Thymus (tissue), 11 donors: Measurements from ENCODE around the gene GASK1B. TPM values are rescaled to one million over a fixed set of nuclear protein-coding genes. Genes with fewer than 3 reads are reported as not detected.

Source experiments
- DNase-seq, 9 donors: peaks; one replicate each; pipeline ENCODE4 v3.0.0-alpha.2; 2013; ENCODE audit warnings: low spot score in 9 of 9, low read depth in 6 of 9, missing footprints in 1 of 9
- H3K27ac ChIP-seq, 2 donors: one replicate each; pipeline ENCODE4 v1.5.1; 2013; ENCODE audit warnings: control low read depth in 1 of 2, low read depth in 1 of 2, low read length in 1 of 2, mild to moderate bottlenecking in 1 of 2, moderate library complexity in 1 of 2
- H3K27me3 ChIP-seq, 2 donors: one replicate each; pipeline ENCODE4 v1.5.1; 2013; ENCODE audit warnings: low read length in 1 of 2; ENCODE audit not compliant: control insufficient read depth in 2 of 2, insufficient read depth in 1 of 2
- H3K36me3 ChIP-seq, 2 donors: one replicate each; pipeline ENCODE4 v1.5.1; 2013; ENCODE audit warnings: low read length in 1 of 2, mild to moderate bottlenecking in 1 of 2, moderate library complexity in 1 of 2; ENCODE audit not compliant: control insufficient read depth in 2 of 2, insufficient read depth in 2 of 2
- H3K4me1 ChIP-seq, 2 donors: one replicate each; pipeline ENCODE4 v1.5.1; 2013; ENCODE audit warnings: low read length in 2 of 2; ENCODE audit not compliant: control insufficient read depth in 2 of 2, insufficient read depth in 2 of 2
- H3K4me3 ChIP-seq, 2 donors: one replicate each; pipeline ENCODE4 v1.5.1; 2013; ENCODE audit warnings: low read length in 2 of 2, control low read depth in 1 of 2, mild to moderate bottlenecking in 1 of 2
- H3K9me3 ChIP-seq, 2 donors: one replicate each; pipeline ENCODE4 v1.5.1; 2013; ENCODE audit warnings: low read length in 1 of 2, mild to moderate bottlenecking in 1 of 2; ENCODE audit not compliant: control insufficient read depth in 2 of 2, insufficient read depth in 1 of 2
- WGBS: extraction: QIAGEN DNeasy Blood & Tissue Kit; methylation state at CpG from one replicate; pipeline ENCODE4 v1.1.7; 2013; 5-methylcytosine and 5-hydroxymethylcytosine counted together
- polyA plus RNA-seq: library from polyadenylated mRNA; stranded (reverse); fragments of 200-250 nt; gene quantifications from one replicate; pipeline ENCODE4 v1.2.3, GENCODE V29; 2013
- total RNA-seq: library from RNA; stranded (reverse); fragments of 120-200 nt; gene quantifications from one replicate; pipeline ENCODE4 v1.2.4, GENCODE V29; 2013
- donor health status: healthy.

The GASK1B gene
- total and polyA plus RNA-seq, 2 donors, result 3.5 to 5.7 TPM

DNA sequence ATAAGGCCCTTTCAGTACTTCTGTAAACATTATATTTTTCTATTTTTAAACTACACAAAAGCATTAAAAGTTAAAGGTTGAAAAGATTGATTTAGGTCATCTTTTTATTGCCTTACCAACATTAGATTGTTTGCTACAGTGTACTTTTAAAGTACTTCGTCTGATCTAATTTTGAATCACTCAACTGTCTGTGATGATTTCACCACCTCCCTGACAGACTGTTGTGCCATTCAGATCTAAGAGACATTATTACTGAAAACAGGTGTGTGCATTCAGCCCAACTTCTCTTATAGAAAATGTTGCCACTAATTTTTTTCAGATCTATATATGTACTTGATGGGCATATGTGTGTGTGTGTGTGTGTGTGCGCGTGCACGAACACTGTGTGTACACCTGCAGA is 39.3 kb downstream of the GASK1B start:
- no peak overlapping the region for H3K27ac ChIP-seq

DNA sequence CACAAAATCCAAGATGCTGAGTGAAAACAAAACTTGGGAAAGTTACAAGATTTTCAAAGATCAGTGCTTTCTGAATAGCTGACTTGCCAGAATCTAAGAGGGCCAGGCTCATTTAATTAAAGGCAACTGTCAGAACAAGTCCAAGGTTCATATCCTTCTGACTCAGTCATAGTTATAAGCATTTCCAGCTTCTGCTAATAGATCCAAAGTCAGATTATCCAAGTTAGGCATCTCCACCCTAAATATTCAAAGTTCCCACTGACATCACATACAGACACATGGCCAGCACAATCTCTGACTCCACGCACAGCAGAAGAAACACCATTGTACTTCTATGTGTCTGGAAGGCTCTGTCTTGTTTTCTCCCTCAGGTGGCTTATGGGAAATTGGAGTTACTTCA is 41.8 kb downstream of the GASK1B start:
- 73% methylated on average over 1 of the region's 1 CpG for WGBS
- Histone ChIP-seq H3K36me3 (no peaks in the 10 kb centered on the region), H3K27me3 (no peaks in the 10 kb centered on the region), H3K4me1 (no peaks in the 10 kb centered on the region), H3K27ac (no peak overlapping the region), H3K4me3 (no peak overlapping the region), H3K9me3 (no peaks in the 10 kb centered on the region)
- no peak for DNase-seq

More for the DNA sequence above, 39.3 kb downstream of the GASK1B start:
- Histone ChIP-seq H3K4me1 (no peaks in the 10 kb centered on the region), H3K36me3 (no peaks in the 10 kb centered on the region), H3K27me3 (no peaks in the 10 kb centered on the region), H3K9me3 (no peaks in the 10 kb centered on the region), H3K4me3 (no peak overlapping the region)
- DNase-seq, result no peak
- 83% methylated on average over 4 of the region's 4 CpGs for WGBS

DNA sequence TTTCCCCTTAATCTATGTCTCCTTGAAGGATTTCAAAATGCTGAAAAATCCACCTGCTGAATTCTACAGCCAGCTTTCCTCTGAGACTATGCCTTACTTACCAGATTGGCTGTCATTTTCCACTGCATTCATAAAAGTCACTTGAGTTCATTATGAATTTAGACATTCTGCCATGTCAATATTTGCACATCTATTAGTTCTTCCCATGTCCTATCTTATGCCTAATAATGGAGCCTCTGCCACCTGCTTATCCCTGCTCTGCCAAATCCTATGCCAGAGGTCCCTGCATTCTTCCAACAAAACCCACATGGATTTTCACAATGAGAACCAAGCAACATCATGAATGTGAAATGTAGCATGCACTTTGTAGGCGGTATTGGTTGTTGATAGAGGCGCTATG is 42.6 kb downstream of the GASK1B start:
- DNase-seq, result no peak
- no peaks in the 10 kb centered on the region for H3K4me1 ChIP-seq
- H3K27ac ChIP-seq, result no peak overlapping the region
- H3K9me3 ChIP-seq, result no peaks in the 10 kb centered on the region
- H3K36me3 ChIP-seq, result no peaks in the 10 kb centered on the region
- no peaks in the 10 kb centered on the region for H3K27me3 ChIP-seq
- H3K4me3 ChIP-seq, result no peak overlapping the region
- 96% methylated on average over 2 of the region's 2 CpGs for WGBS

DNA sequence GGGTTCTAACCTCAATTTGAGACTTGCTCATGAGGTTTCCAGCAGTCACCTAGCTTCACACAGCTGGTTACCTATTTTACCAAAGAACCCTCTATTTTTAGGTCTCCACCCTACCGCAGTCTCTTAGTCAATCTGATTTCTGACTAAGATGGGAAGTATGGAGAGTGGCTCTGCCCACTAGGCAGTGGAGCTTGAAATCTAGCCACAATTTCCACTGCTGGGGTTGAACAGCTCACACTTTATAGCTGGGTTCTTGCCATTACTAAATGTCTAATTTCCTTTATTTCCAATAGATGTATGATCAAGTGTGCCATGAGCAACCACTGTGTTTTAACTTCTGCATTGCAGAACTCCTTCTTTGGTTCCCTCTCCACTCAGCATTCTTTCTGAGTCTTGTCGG is 43.1 kb downstream of the GASK1B start:
- Histone ChIP-seq H3K4me3 (no peak overlapping the region), H3K27me3 (no peaks in the 10 kb centered on the region), H3K27ac (no peak overlapping the region), H3K9me3 (no peaks in the 10 kb centered on the region), H3K4me1 (no peaks in the 10 kb centered on the region), H3K36me3 (no peaks in the 10 kb centered on the region)
- DNase-seq, result no peak
- over 99% methylated on average over 2 of the region's 2 CpGs for WGBS

DNA sequence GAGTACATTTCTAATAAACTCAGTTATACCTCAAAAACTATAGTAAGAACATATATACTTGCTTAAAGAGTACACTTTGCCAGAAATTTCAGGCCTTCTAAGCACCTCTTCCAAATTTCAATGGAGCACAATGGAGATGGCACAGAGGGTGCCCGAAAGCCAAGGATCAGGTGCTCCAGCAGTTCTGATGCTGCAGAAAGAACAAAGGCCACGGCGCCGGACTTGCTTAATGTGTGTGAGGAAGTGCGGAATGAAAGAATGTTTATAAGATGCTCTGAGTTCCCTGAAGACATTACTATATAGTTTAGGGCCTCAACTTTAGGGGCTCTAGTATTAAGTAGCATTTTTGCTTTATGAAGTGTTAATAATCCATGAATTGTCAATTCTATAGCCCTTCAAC is 44.3 kb downstream of the GASK1B start:
- Histone ChIP-seq H3K9me3 (no peaks in the 10 kb centered on the region), H3K27ac (no peak overlapping the region), H3K27me3 (no peaks in the 10 kb centered on the region), H3K4me1 (no peaks in the 10 kb centered on the region), H3K4me3 (no peak overlapping the region), H3K36me3 (no peaks in the 10 kb centered on the region)
- DNase-seq, result no peak
- WGBS, result 97% methylated on average over 5 of the region's 5 CpGs

DNA sequence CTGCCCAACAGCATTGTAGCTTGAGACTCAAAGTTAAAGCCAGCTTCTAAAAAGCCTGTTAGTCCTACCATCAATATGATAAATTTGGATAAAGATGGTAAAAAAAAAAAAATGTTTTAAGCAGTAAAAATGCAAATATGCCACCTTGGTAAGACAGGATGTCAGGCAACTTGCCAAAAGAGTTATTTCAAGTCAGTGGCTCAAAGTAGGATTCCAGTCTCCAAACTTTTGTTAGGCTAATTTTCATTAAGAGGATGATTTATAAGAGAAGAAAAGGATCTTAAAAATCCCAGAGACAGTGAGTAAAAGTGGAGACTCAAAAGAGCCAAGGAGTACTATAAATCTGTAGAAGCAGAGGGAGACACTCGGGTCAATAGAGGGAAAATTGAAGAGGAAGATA is 47.5 kb downstream of the GASK1B start:
- no peaks in the 10 kb centered on the region for H3K36me3 ChIP-seq
- H3K27me3 ChIP-seq, result no peaks in the 10 kb centered on the region
- H3K27ac ChIP-seq, result no peak overlapping the region
- 98% methylated on average over 1 of the region's 1 CpG for WGBS
- no peaks in the 10 kb centered on the region for H3K4me1 ChIP-seq
- no peak overlapping the region for H3K4me3 ChIP-seq
- no peaks in the 10 kb centered on the region for H3K9me3 ChIP-seq
- DNase-seq, result no peak

Other genes starting within 250 kb of the GASK1B start
- gene TMEM144, start 37.5 kb upstream of the GASK1B start, total RNA-seq, result 2.5 TPM
- 1.4 TPM for gene TMEM144, start 37.5 kb upstream of the GASK1B start, polyA plus RNA-seq